ENCODE measurements around the gene ANKRD9. TPM values are rescaled to one million over a fixed set of nuclear protein-coding genes. Genes with fewer than 3 reads are reported as not detected.

Gene ANKRD9
- total and polyA plus RNA-seq, 9 donors = 2.2 to 48.1 (median 15.0) TPM

GRCh38 chr14:102506626-102506925 is 3.0 kb downstream of the ANKRD9 start:
- H3K27ac ChIP-seq = no peak overlapping the region
- 93 to 96% (median 93%) methylated on average over 11 of the region's 11 CpGs for WGBS, 3 donors
- TF ChIP-seq POLR2A (IDR thresholded peaks at IDR 0.05) (no peak), CTCF (IDR thresholded peaks at IDR 0.05) (no peak), EP300 (IDR thresholded peaks at IDR 0.05) (no peak)

GRCh38 chr14:102505775-102506625 is 3.6 kb downstream of the ANKRD9 start:
- 85 to 92% (median 88%) methylated on average over 19 of the region's 19 CpGs for WGBS, 3 donors
- TF ChIP-seq EP300 (IDR thresholded peaks at IDR 0.05) (no peak), CTCF (IDR thresholded peaks at IDR 0.05) (no peak), POLR2A (IDR thresholded peaks at IDR 0.05) (no peak)
- intact Hi-C loops (cut with DNase I) = no loop called here
- Histone ChIP-seq H3K27me3 (no peaks in the 10 kb centered on the region), H3K27ac (no peak overlapping the region), H3K4me3 (no peak overlapping the region), H3K36me3 (no peaks in the 10 kb centered on the region), H3K9me3 (no peaks in the 10 kb centered on the region), H3K4me1 (ENCODE audit: insufficient read depth) (peaks cover 3% of the 10 kb centered on the region)
- DNase-seq = no peak

More at GRCh38 chr14:102506626-102506925, 3.0 kb downstream of the ANKRD9 start:
- no peak overlapping the region for H3K4me3 ChIP-seq
- H3K9me3 ChIP-seq = no peaks in the 10 kb centered on the region
- no peaks in the 10 kb centered on the region for H3K36me3 ChIP-seq
- DNase-seq = no peak
- intact Hi-C loops (cut with DNase I) = no loop called here
- H3K4me1 ChIP-seq (ENCODE audit: insufficient read depth) = peaks cover 3% of the 10 kb centered on the region
- H3K27me3 ChIP-seq = no peaks in the 10 kb centered on the region

GRCh38 chr14:102505000-102505619 is 4.5 kb downstream of the ANKRD9 start:
- no peaks in the 10 kb centered on the region for H3K36me3 ChIP-seq
- DNase-seq = no peak
- intact Hi-C loops (cut with DNase I) = no loop called here
- no peak for TF ChIP-seq POLR2A (IDR thresholded peaks at IDR 0.05)
- TF ChIP-seq CTCF (IDR thresholded peaks at IDR 0.05) = no peak
- TF ChIP-seq EP300 (IDR thresholded peaks at IDR 0.05) = no peak
- no peak overlapping the region for H3K27ac ChIP-seq
- no peaks in the 10 kb centered on the region for H3K27me3 ChIP-seq
- H3K9me3 ChIP-seq = no peaks in the 10 kb centered on the region
- WGBS, 3 donors = 79 to 87% (median 85%) methylated on average over 6 to 7 of the region's 7 CpGs
- no peak overlapping the region for H3K4me3 ChIP-seq
- H3K4me1 ChIP-seq (ENCODE audit: insufficient read depth) = peaks cover 3% of the 10 kb centered on the region

GRCh38 chr14:102504328-102504999 is 5.1 kb downstream of the ANKRD9 start:
- TF ChIP-seq POLR2A (IDR thresholded peaks at IDR 0.05) (no peak), EP300 (IDR thresholded peaks at IDR 0.05) (no peak), CTCF (IDR thresholded peaks at IDR 0.05) (no peak)
- Histone ChIP-seq H3K36me3 (no peaks in the 10 kb centered on the region), H3K4me1 (ENCODE audit: insufficient read depth) (peaks cover 3% of the 10 kb centered on the region), H3K27me3 (no peaks in the 10 kb centered on the region), H3K4me3 (no peak overlapping the region), H3K9me3 (no peaks in the 10 kb centered on the region), H3K27ac (no peak overlapping the region)
- no peak for DNase-seq
- 71 to 79% (median 73%) methylated on average over 18 of the region's 18 CpGs for WGBS, 3 donors
- intact Hi-C loops (cut with DNase I) = no loop called here

All from ovary (tissue), 9 donors.